Type B pancreatic cell (in vitro differentiated cells): ENCODE data around the gene PLA2G4C. TPM values are rescaled to one million over a fixed set of nuclear protein-coding genes. Genes with fewer than 3 reads are reported as not detected.

Experiments used
- DNase-seq: peaks from one replicate; pipeline ENCODE4 v3.0.0; 2021; ENCODE audit warnings: mixed read lengths; ENCODE audit not compliant: unreplicated experiment; ENCODE audit errors: extremely low spot score
- H3K27ac Mint-ChIP-seq: 2 replicates; pipeline ENCODE4 v1.8.0; 2021; ENCODE audit warnings: mild to moderate bottlenecking, mixed read lengths
- H3K27me3 Mint-ChIP-seq: 2 replicates; pipeline ENCODE4 v1.8.0; 2021; ENCODE audit warnings: mixed read lengths
- H3K36me3 Mint-ChIP-seq: 2 replicates; pipeline ENCODE4 v1.8.0; 2021; ENCODE audit warnings: mixed read lengths
- H3K4me1 Mint-ChIP-seq: one replicate; pipeline ENCODE4 v1.8.0; 2021; ENCODE audit warnings: mixed read lengths; ENCODE audit not compliant: unreplicated experiment
- H3K4me3 Mint-ChIP-seq: 2 replicates; pipeline ENCODE4 v1.8.0; 2021; ENCODE audit warnings: mild to moderate bottlenecking, mixed read lengths
- H3K9me3 Mint-ChIP-seq: 2 replicates; pipeline ENCODE4 v1.8.0; 2021; ENCODE audit warnings: mixed read lengths
- total RNA-seq: library from RNA; stranded (reverse); gene quantifications from 2 replicates; pipeline ENCODE4 v1.2.1, GENCODE V29; 2021; ENCODE audit warnings: low replicate concordance
- TF ChIP-seq, protein P1 (sequence below): fragments of 200-600 bp; sonication (generic); conservative IDR thresholded peaks from 2 replicates; pipeline ENCODE4 v1.5.0; 2021; ENCODE audit warnings: antibody characterized with exemption, mild to moderate bottlenecking

Gene PLA2G4C
- total RNA-seq, 1 donor from 2014 or later, result 1.1 TPM

DNA sequence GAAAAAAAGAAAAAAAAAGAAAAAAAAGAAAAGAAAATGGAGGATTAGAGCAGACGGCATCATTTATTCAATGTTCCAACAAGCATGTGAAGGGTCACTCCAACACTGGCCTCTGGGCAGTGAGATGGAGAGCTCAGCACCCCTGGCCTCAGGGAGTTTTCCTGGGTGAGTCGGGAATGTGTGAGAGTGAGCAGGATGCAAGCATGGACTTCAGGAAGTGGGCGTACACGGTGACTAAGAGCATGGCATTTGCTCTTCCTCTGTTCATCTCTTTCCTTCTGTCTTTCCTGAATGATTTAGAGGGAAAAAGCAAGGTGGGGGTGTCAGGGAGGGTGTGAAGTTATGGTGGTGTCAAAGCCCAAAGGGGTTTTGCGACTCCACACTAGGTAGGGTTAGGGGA lies 66.1 kb downstream of the PLA2G4C start:
- Mint-ChIP-seq H3K9me3 (no peaks in the 10 kb centered on the region), H3K27ac (no peak overlapping the region), H3K27me3 (peaks cover 20% of the 10 kb centered on the region), H3K4me1 (no peaks in the 10 kb centered on the region), H3K4me3 (no peak overlapping the region), H3K36me3 (no peaks in the 10 kb centered on the region)
- TF ChIP-seq, protein P1, sequence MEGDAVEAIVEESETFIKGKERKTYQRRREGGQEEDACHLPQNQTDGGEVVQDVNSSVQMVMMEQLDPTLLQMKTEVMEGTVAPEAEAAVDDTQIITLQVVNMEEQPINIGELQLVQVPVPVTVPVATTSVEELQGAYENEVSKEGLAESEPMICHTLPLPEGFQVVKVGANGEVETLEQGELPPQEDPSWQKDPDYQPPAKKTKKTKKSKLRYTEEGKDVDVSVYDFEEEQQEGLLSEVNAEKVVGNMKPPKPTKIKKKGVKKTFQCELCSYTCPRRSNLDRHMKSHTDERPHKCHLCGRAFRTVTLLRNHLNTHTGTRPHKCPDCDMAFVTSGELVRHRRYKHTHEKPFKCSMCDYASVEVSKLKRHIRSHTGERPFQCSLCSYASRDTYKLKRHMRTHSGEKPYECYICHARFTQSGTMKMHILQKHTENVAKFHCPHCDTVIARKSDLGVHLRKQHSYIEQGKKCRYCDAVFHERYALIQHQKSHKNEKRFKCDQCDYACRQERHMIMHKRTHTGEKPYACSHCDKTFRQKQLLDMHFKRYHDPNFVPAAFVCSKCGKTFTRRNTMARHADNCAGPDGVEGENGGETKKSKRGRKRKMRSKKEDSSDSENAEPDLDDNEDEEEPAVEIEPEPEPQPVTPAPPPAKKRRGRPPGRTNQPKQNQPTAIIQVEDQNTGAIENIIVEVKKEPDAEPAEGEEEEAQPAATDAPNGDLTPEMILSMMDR, result no peak
- no peak for DNase-seq

DNA sequence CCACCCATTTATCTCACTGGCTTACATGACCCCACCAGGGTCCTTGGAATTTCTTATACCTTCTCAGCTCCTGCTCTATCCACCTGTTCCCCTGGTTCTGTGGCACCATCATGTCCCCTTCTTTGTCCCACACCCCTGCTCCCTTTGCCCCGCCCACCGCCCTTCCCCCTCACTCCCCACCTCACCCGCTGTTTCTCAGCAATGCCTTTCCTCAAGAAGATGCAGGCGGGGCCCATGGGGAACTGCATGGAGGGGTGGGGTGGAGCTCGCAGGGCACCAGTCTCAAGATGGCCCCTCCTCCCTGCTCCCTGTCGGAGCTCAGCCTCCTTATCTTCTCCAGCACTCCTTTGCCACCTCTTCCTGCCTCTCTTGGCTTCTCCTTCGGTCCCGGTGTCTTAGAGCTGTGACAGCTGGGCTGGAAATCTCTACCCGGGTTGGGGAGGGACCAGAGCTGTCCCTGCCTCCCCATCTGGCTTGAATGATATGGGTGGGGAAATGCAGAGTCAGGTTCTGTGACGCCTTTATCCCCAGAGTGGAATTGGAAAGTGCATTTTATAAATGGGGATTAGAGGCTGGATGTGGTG lies 66.8 kb downstream of the PLA2G4C start, which contains the start of gene CABP5:
TSS of gene CABP5 (minus strand) at position 405 of the 584 bp plus-strand sequence. CDS start at position 248, 157 bp downstream.
- Mint-ChIP-seq H3K9me3 (no peaks in the 10 kb centered on the region), H3K4me3 (no peak within 1 kb of the TSS), H3K36me3 (no peaks in the 10 kb centered on the region), H3K4me1 (no peaks in the 10 kb centered on the region), H3K27me3 (peaks cover 17% of the 10 kb centered on the region), H3K27ac (no peak within 1 kb of the TSS)
- DNase-seq, result no peak
- TF ChIP-seq, protein P1, result no peak

DNA sequence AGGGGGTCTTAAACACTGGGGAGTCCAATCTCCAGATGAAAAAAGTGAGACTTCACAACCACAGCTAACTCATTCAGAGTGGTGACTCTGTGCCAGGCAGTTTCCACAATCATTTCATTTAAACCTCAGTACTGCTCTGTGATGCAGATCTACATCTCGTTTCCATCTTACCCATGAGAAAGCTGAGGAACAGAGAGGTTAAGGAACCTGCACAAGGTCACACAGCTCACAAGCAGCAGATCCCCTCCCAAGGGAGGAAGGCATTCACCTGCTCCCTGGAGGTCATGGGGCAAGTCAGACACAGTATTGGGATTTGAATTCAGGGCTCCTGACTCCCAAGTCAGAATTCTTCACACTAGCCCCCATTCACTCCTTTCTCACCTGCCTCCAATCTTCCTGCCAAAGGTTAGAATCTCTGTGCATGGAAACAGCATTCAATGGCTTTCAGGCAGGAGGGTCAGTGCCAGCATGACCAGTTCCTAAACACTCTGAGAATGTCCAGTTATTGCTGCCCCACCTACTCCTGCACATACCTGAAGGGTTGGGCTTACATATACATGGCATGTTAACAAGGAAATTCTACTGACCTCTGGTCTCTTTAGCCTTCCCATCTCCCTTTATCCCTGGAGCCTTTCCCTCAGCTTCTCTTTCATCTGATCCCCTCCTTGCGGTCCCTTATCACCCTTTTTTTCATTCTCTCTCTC lies 68.6 kb downstream of the PLA2G4C start:
- no peaks in the 10 kb centered on the region for H3K9me3 Mint-ChIP-seq
- no peak overlapping the region for H3K27ac Mint-ChIP-seq

DNA sequence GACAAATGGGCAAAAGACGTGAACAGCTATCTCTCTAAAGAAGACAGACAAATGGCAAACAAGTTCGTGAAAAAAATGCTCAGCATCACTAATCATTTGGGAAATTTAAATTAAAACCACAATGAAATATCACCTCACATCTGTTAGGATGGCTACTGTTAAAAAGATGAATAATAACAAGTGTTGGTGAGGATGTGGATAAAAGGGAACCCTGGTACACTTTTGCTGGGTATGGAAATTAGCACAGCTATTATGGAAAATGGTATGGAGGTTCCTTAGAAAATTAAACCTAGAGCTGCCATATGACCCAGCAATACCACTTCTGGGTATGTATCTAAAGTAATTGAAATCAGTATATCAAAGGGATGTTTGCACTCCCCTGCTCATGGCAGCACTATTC lies 73.9 kb downstream of the PLA2G4C start:
- no peak for DNase-seq
- Mint-ChIP-seq H3K36me3 (no peaks in the 10 kb centered on the region), H3K4me1 (no peaks in the 10 kb centered on the region), H3K27me3 (peaks cover 24% of the 10 kb centered on the region), H3K4me3 (no peak overlapping the region), H3K9me3 (peaks cover 6% of the 10 kb centered on the region), H3K27ac (no peak overlapping the region)
- TF ChIP-seq, protein P1, result no peak

More for the DNA sequence above, 68.6 kb downstream of the PLA2G4C start:
- no peak for DNase-seq
- no peaks in the 10 kb centered on the region for H3K4me1 Mint-ChIP-seq
- H3K36me3 Mint-ChIP-seq, result no peaks in the 10 kb centered on the region
- TF ChIP-seq, protein P1, result no peak
- H3K27me3 Mint-ChIP-seq, result peaks cover 13% of the 10 kb centered on the region
- H3K4me3 Mint-ChIP-seq, result no peak overlapping the region

DNA sequence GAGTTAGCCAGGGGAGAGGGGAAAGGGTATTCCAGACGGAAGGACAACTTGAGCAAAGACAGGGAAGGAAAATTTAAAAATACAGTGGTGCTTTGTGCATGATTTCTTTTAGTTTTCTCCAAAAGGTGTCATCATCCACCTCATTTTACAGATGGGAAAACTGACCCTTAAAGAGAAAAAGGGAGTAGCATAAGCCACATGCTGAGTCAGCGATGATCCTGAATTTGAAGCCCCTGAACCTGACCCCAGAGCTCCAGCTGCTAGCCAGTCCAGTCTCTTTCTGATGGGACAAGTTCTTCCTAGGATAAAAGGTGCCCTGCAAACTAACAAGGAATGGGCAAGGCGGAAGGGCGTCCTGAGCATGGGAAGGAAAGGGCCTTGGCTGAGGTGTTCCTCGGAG lies 77.0 kb downstream of the PLA2G4C start:
- TF ChIP-seq, protein P1, result no peak
- no peak for DNase-seq
- H3K27me3 Mint-ChIP-seq, result peaks cover 31% of the 10 kb centered on the region
- H3K4me3 Mint-ChIP-seq, result no peak overlapping the region
- no peak overlapping the region for H3K27ac Mint-ChIP-seq
- no peaks in the 10 kb centered on the region for H3K4me1 Mint-ChIP-seq
- H3K9me3 Mint-ChIP-seq, result peaks cover 6% of the 10 kb centered on the region
- no peaks in the 10 kb centered on the region for H3K36me3 Mint-ChIP-seq
